ENCODE data around the gene GYPC.
"Not testable (repeated sequence)": the region's sequence is repeated elsewhere in the genome, so short reads cannot be mapped to it uniquely, and the experiment has no call there.

Gene GYPC

GRCh38 chr2:126699716-126700581 lies 44.0 kb downstream of the GYPC start:
- no peak for DNase-seq (ENCODE audit: low read depth)

DNA sequence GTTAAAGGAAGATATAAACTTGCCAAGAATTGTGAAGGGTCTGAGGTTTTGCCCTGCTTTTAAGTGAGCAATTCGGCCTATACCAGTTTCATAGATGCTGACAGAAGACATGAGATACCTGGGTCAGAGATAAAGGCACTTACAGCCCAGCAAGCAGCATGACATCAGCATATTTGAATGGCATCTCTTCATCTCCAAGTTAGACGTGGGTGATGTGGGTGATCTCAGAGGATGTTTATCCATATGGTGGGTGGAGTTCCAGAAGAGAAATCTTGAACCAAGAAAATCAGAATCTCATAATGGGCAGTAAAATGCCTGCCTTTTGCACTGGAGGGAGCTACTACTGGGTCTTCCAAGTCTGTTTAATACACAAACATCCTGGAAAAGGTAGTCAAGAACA lies 44.7 kb downstream of the GYPC start:
- no peak for DNase-seq (ENCODE audit: low read depth)

- DNase-seq (ENCODE audit: low read depth): no peak
Measured at GRCh38 chr2:126703311-126703710, 47.4 kb downstream of the GYPC start.

GRCh38 chr2:126704434-126705160 lies 48.6 kb downstream of the GYPC start:
- no peak for DNase-seq (ENCODE audit: low read depth)

DNA sequence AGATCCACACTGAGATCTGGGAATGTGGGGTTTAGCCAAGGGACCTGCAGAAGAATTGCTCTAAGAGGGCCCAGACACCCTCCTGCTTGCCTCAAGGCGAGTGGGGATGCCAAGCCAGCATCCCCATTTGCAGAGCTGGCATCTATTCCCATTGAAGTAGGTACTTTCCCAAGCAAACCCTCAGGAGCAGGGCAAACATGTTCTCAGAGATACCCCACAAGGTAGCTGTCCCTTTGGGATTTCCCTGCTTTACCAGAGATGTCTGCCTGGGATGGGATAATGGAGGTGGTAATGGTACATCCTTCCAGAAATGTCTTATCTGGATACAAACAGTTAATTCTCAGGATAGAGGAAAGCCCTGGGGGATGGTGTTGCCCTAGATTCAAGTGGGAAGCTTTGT lies 51.2 kb downstream of the GYPC start:
- DNase-seq (ENCODE audit: low read depth): no peak

- no peak for DNase-seq (ENCODE audit: low read depth)
Measured at GRCh38 chr2:126707941-126708340, 52.0 kb downstream of the GYPC start.

DNA sequence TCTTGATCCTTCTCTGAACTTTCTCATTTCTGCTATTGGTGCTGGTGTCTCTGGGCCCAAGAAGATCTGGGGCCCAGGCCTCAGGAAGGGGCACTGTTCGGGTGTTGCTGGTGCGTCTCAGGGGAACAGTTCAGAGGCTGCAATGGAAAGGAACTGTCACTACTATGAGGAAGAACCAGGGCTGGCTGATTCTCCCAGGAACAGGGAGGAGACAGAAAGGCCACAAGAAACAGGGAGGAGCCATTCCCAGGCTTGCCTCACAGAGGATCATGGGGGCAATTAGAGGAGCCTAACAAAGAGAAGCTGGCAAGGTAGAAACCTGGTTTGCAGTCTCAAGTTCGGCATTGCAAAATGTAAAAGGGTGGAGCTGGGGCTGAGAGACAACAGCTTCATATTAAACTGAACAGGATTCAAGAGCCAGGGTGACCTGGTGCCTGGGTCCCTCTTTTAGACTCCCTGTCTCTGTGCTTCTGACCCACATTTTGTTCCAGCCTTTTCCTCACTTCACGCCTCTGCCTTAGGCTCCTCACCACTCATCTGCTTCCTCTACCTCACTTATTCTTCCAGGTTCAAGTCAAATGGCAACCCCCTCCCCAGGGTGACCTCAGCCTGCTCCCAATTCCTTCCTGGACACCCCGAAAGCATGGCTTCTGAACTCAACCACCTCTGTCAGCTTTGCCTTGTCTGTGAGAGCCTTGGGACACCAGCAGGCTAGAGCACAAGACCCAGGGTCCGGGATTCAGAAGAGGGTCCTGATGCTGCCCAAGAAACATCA lies 58.4 kb downstream of the GYPC start:
- no peak for DNase-seq (ENCODE audit: low read depth)

DNA sequence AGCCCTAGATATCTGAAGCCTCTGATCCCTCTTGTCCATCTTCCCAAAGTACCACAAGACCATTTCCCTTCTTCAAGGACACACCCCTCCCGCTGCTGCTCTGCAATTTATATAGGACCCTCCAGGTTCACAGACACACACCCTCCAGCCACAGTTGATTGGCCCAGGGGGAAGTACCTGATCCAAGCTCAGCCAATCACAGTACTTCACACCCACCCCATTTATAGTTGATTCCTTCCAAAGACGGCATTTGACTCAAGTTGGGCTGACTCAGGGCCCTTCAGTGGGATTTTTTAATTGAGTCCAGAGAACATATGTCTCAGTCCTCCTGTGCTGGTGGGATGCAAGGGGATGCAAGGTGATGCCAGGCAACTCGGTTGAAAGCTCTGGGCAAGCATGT lies 59.2 kb downstream of the GYPC start:
- no peak for DNase-seq (ENCODE audit: low read depth)

DNA sequence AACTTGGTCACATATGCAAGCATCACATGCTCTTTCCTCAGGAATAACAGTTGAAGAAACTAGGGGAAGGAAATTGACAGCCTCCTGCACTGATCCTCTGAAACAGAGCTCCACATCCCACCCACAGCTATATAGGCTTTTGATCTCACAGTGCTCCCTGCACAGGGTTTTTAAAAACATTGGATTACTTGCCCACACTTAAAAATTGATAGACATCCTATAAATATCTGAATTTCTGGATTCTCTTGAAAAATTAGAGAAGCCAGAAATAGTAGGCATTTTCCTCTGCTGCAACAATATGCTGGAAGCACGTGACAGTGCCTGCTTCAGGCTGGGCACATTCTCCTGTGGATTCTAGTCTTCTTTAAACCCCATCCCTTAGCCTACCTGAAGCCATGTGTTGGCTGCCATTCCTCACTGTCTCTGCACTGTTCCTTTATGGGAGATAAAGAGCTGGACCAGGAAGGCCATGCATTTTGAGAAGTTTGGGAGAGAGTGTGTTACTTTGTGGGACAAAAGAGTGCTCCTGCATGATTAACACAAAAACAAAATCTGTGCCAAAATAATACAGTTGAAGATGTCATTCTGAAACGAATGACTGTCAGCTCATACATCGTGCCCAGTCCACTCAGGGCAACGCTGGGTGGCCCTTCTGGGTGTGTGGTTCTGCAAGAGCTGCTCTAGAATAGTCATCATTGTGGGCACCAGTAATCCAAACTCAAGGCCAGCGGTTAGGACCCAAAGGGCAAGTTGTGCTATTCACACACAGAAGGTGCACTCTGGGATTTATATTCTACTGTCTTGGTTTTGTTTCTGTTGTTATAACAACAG lies 59.8 kb downstream of the GYPC start:
- DNase-seq (ENCODE audit: low read depth): no peak

- DNase-seq (ENCODE audit: low read depth): not testable (repeated sequence)
Measured at GRCh38 chr2:126717277-126717676, 61.3 kb downstream of the GYPC start.

- no peak for DNase-seq (ENCODE audit: low read depth)
Measured at GRCh38 chr2:126717928-126718327, 62.0 kb downstream of the GYPC start.

GRCh38 chr2:126719191-126719832 lies 63.4 kb downstream of the GYPC start:
- no peak for DNase-seq (ENCODE audit: low read depth)

DNA sequence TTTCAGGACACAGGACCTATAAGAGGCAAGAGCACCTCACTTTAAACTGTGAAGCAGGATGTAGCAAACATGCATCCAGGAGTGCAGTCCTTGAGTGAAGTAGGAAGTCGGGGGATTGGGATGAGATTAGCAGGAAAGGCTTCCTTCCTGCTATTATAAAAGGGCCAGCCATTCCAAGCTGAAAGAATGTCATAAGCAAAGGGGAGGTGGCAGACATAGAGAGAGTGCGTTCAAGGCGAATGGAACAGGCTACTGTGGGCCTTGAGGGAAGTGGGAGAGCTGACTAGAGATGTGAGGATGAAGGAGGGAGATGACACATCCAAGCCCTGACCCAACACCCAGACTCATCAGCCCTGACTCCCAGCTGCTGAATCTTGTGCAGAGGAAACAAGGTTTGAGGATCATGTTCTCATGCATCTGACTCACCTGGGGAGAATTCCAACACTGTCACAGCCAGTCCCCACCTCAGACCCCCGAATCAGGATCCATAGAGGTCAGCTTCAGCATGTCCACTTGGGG lies 63.9 kb downstream of the GYPC start:
- no peak for DNase-seq (ENCODE audit: low read depth)

- no peak for DNase-seq (ENCODE audit: low read depth)
Measured at GRCh38 chr2:126720638-126721037, 64.7 kb downstream of the GYPC start.

GRCh38 chr2:126722081-126722480 lies 66.1 kb downstream of the GYPC start:
- no peak for DNase-seq (ENCODE audit: low read depth)

- no peak for DNase-seq (ENCODE audit: low read depth)
Measured at GRCh38 chr2:126722546-126722945, 66.6 kb downstream of the GYPC start.

GRCh38 chr2:126723281-126723815 lies 67.4 kb downstream of the GYPC start:
- no peak for DNase-seq (ENCODE audit: low read depth)

DNA sequence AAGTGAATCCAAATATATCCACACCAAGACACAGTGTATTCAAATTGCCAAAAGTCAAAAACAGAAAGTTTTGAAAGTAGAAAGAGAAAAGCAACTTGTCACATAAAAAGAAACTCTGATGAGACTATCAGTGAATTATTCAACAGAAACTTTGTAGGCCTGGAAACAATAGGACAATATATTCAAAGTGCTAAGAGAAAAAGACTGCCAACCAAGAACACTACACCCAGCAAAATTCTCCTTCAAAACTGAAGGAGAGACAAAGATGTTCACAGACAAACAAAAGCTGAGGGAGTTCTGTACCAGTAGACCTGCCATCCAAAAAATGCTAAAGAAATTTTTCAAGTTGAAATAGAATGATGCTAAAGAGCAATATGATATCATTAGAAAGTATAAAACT lies 69.6 kb downstream of the GYPC start:
- no peak for DNase-seq (ENCODE audit: low read depth)

GRCh38 chr2:126729896-126730295 lies 73.9 kb downstream of the GYPC start:
- no peak for DNase-seq (ENCODE audit: low read depth)

GRCh38 chr2:126730655-126731054 lies 74.7 kb downstream of the GYPC start:
- no peak for DNase-seq (ENCODE audit: low read depth)

- no peak for DNase-seq (ENCODE audit: low read depth)
Measured at GRCh38 chr2:126731353-126731752, 75.4 kb downstream of the GYPC start.
